ENCODE data around the gene FAM222B.

DNA sequence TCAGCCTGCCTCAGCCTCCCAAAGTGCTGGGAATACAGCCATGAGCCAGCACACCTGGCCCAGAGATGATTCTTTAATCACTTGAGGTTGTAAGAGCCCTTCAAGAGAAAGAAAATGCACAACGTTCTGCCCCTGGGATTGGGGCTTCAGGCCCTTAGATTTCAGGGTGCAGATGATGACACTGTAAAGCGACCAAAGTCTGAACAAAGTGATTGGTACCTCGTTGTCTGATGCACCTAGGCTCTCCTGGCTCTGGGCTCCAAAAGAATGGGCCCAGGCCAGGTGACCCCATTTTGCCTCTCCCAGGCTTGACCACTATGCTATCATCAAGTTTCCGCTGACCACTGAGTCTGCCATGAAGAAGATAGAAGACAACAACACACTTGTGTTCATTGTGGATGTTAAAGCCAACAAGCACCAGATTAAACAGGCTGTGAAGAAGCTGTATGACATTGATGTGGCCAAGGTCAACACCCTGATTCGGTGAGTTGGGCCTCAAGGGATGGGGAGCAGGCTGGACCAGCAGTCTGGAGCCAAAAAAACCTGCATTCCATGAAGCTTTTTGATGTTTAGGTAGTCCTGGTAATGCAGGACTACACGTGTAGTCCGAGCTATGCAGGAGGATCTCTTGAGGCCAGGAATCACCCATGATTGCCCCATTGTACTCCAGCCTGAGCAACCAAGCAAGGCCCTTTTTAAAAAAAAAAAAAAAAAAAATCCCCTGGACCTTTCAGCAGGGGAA is 120.0 kb downstream of the FAM222B start:
- no peak for TF ChIP-seq CTCF (IDR thresholded peaks at IDR 0.05)
- TF ChIP-seq EZH2 (IDR thresholded peaks at IDR 0.05; ENCODE audit: borderline replicate concordance, insufficient read depth, low read depth, low read length, poor library complexity, severe bottlenecking), result no peak
